Mesenchymal stem cell (in vitro differentiated cells and primary cell): ENCODE data around the gene OAF.

Experiments
- DNase-seq: peaks from one replicate; pipeline ENCODE4 v3.0.0-alpha.2; 2013
- H2AFZ ChIP-seq: one replicate; pipeline ENCODE4 v1.6.1; 2013; ENCODE audit warnings: low read depth, mild to moderate bottlenecking, control low read depth, inconsistent platforms, low read length, moderate library complexity
- H2AK5ac ChIP-seq: 2 replicates; pipeline ENCODE4 v1.6.1; 2013; ENCODE audit warnings: low read length, moderate library complexity, mild to moderate bottlenecking, inconsistent platforms; ENCODE audit not compliant: severe bottlenecking
- H2BK120ac ChIP-seq: one replicate; pipeline ENCODE4 v1.6.1; 2013; ENCODE audit warnings: low read depth, mild to moderate bottlenecking, inconsistent platforms, low read length, moderate library complexity
- H2BK12ac ChIP-seq, 2 experiments: one replicate each; pipeline ENCODE4 v1.6.1; 2013; ENCODE audit warnings: inconsistent platforms in 2 of 2, low read length in 2 of 2, mild to moderate bottlenecking in 2 of 2, moderate library complexity in 2 of 2, control low read depth in 1 of 2
- H2BK15ac ChIP-seq: one replicate; pipeline ENCODE4 v1.6.1; 2013; ENCODE audit warnings: mild to moderate bottlenecking, low read depth, inconsistent platforms; ENCODE audit not compliant: poor library complexity, severe bottlenecking
- H2BK5ac ChIP-seq: 2 replicates; pipeline ENCODE4 v1.6.1; 2013; ENCODE audit warnings: low read depth, mild to moderate bottlenecking, low read length, control low read depth, inconsistent platforms; ENCODE audit not compliant: poor library complexity, severe bottlenecking
- H3K14ac ChIP-seq, 2 experiments: one replicate each; pipeline ENCODE4 v1.6.1; 2013; ENCODE audit warnings: inconsistent platforms in 2 of 2, low read length in 2 of 2, control low read depth in 1 of 2, mild to moderate bottlenecking in 1 of 2, moderate library complexity in 1 of 2
- H3K18ac ChIP-seq, 2 experiments: one replicate each; pipeline ENCODE4 v1.6.1; 2013; ENCODE audit warnings: inconsistent platforms in 2 of 2, low read length in 2 of 2, control low read depth in 1 of 2, low read depth in 1 of 2, mild to moderate bottlenecking in 1 of 2
- H3K23ac ChIP-seq, 2 experiments: one replicate each; pipeline ENCODE4 v1.6.1; 2013; ENCODE audit warnings: inconsistent platforms in 2 of 2, low read length in 2 of 2, mild to moderate bottlenecking in 2 of 2, moderate library complexity in 2 of 2, control low read depth in 1 of 2
- H3K27ac ChIP-seq: 2 replicates; pipeline ENCODE4 v1.5.1; 2013; ENCODE audit warnings: mild to moderate bottlenecking, moderate library complexity, low read length, control low read depth, inconsistent platforms; ENCODE audit not compliant: poor library complexity, severe bottlenecking
- H3K27me3 ChIP-seq, 2 experiments: 2 replicates each; pipeline versions ENCODE4 v1.6.1 to v1.7.0; 2013; ENCODE audit warnings: low read length in 2 of 2, mild to moderate bottlenecking in 2 of 2, moderate library complexity in 2 of 2, control low read depth in 1 of 2, inconsistent platforms in 1 of 2; ENCODE audit not compliant: control insufficient read depth in 1 of 2, insufficient read depth in 1 of 2
- H3K36me3 ChIP-seq, 2 experiments: 2 replicates each; pipeline versions ENCODE4 v1.6.1 to v1.7.0; 2013; ENCODE audit warnings: low read length in 2 of 2, control low read depth in 1 of 2, inconsistent platforms in 1 of 2, low read depth in 1 of 2, mild to moderate bottlenecking in 1 of 2; ENCODE audit not compliant: insufficient read depth in 2 of 2, control insufficient read depth in 1 of 2
- H3K4ac ChIP-seq, 2 experiments: one replicate each; pipeline ENCODE4 v1.6.1; 2013; ENCODE audit warnings: inconsistent platforms in 2 of 2, low read length in 2 of 2, mild to moderate bottlenecking in 2 of 2, moderate library complexity in 2 of 2, control low read depth in 1 of 2, low read depth in 1 of 2
- H3K4me1 ChIP-seq: 2 replicates; pipeline ENCODE4 v1.6.1; 2013; ENCODE audit warnings: low read depth, low read length, control low read depth; ENCODE audit not compliant: control insufficient read depth, insufficient read depth
- H3K4me2 ChIP-seq: 2 replicates; pipeline ENCODE4 v1.6.1; 2013; ENCODE audit warnings: low read length, mild to moderate bottlenecking, inconsistent platforms; ENCODE audit not compliant: poor library complexity, severe bottlenecking
- H3K4me3 ChIP-seq, 2 experiments: 2 replicates each; pipeline versions ENCODE4 v1.5.1 to v1.7.0; 2013; ENCODE audit warnings: low read length in 2 of 2, mild to moderate bottlenecking in 2 of 2, control low read depth in 1 of 2, low read depth in 1 of 2; ENCODE audit not compliant: insufficient read depth in 1 of 2
- H3K79me1 ChIP-seq: replicated peaks from 2 replicates; pipeline ENCODE4 v1.6.1; 2013; ENCODE audit warnings: mild to moderate bottlenecking, control low read depth, low read length, inconsistent platforms; ENCODE audit not compliant: poor library complexity, severe bottlenecking
- H3K9ac ChIP-seq: 2 replicates; pipeline ENCODE4 v1.7.0; 2013; ENCODE audit warnings: mild to moderate bottlenecking, low read length, moderate library complexity
- H3K9me3 ChIP-seq: 2 replicates; pipeline ENCODE4 v1.7.0; 2013; ENCODE audit warnings: mild to moderate bottlenecking, low read length; ENCODE audit not compliant: control insufficient read depth
- H4K8ac ChIP-seq: one replicate; pipeline ENCODE4 v1.6.1; 2013; ENCODE audit warnings: inconsistent platforms, mild to moderate bottlenecking, low read length, moderate library complexity
- H4K91ac ChIP-seq: one replicate; pipeline ENCODE4 v1.6.1; 2013; ENCODE audit warnings: mild to moderate bottlenecking, low read length, inconsistent platforms
- WGBS: methylation state at CpG from one replicate; pipeline ENCODE4 v1.1.7; 2013; ENCODE audit warnings: mixed read lengths; 5-methylcytosine and 5-hydroxymethylcytosine counted together

The OAF gene

GRCh38 chr11:120268686-120269085, 57.9 kb downstream of the OAF start:
- Histone ChIP-seq H3K4me3 (no peak overlapping the region), H2AK5ac (no peak overlapping the region), H2BK12ac (no peak overlapping the region), H3K14ac (no peak overlapping the region), H4K91ac (no peak overlapping the region), H3K27me3 (peaks cover 38 to 55% of the 10 kb centered on the region in 2 experiments), H4K8ac (no peak overlapping the region), H2AFZ (no peak overlapping the region), H3K18ac (no peak overlapping the region), H2BK120ac (no peak overlapping the region), H3K36me3 (no peaks in the 10 kb centered on the region), H2BK5ac (no peak overlapping the region), H3K27ac (no peak overlapping the region), H3K23ac (no peak overlapping the region), H3K9ac (no peak overlapping the region), H3K79me1 (no peaks in the 10 kb centered on the region), H3K9me3 (no peaks in the 10 kb centered on the region), H2BK15ac (no peak overlapping the region), H3K4me2 (no peak overlapping the region), H3K4ac (no peak overlapping the region), H3K4me1 (peaks cover 4% of the 10 kb centered on the region)
- 86% methylated on average over 5 of the region's 5 CpGs for WGBS
- no peak for DNase-seq

DNA sequence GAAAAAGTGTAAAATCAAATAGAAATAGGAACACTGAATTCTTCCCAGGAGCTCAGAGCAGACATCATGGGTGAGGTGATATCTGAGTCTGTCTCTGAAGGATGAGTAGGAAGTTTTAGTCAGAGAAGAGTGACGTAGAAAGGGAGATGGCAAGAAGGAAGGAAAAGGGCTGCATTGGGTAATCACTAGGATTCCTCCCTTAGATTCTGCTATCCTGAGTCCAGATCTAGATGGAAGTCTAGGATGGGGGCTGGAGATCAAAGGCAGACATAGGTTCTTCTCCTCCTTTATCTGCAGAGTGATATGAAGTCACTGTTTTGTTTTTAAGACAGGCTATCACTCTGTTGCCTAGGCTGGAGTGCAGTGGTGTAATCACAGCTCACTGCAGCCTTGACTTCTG, 59.6 kb downstream of the OAF start:
- H2BK120ac ChIP-seq, result no peak overlapping the region
- H3K9me3 ChIP-seq, result no peaks in the 10 kb centered on the region
- H3K27ac ChIP-seq, result no peak overlapping the region
- H3K79me1 ChIP-seq, result no peaks in the 10 kb centered on the region
- WGBS, result 90% methylated on average over 1 of the region's 1 CpG
- H3K23ac ChIP-seq, result no peak overlapping the region
- H3K4ac ChIP-seq, result no peak overlapping the region
- H3K4me3 ChIP-seq, result no peak overlapping the region
- no peak overlapping the region for H3K18ac ChIP-seq
- peaks cover 4% of the 10 kb centered on the region for H3K4me1 ChIP-seq
- no peaks in the 10 kb centered on the region for H3K36me3 ChIP-seq
- H3K14ac ChIP-seq, result no peak overlapping the region
- peaks cover 27 to 47% of the 10 kb centered on the region in 2 experiments for H3K27me3 ChIP-seq
- no peak overlapping the region for H2BK12ac ChIP-seq
- DNase-seq, result no peak
- no peak overlapping the region for H2AK5ac ChIP-seq
- H4K8ac ChIP-seq, result no peak overlapping the region
- no peak overlapping the region for H2BK15ac ChIP-seq
- no peak overlapping the region for H2BK5ac ChIP-seq
- H2AFZ ChIP-seq, result no peak overlapping the region
- no peak overlapping the region for H3K9ac ChIP-seq
- H3K4me2 ChIP-seq, result no peak overlapping the region
- no peak overlapping the region for H4K91ac ChIP-seq

GRCh38 chr11:120271672-120272071, 60.8 kb downstream of the OAF start:
- no peak overlapping the region for H3K4me2 ChIP-seq
- DNase-seq, result no peak
- WGBS, result 84% methylated on average over 4 of the region's 5 CpGs

DNA sequence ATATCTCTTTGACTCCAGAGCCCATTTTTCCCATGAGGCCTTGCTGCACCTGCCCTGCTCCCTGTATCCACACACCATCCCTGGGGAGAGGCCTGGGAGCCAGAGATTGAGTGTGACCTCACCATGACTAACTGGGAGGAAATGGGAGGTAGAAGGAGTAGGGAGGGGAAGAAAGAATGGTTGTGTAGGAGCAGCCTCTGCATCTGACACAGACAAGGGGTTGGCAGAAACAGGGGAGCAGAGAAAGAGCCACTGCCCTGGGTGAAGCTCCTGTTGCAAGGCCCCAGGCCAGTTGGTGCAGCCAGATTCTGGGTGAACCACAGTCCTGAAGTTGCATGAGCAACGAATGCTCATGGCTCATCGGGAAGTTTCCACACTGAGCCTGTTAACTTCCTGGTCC, 61.5 kb downstream of the OAF start:
- Histone ChIP-seq H2BK15ac (no peak overlapping the region), H2BK12ac (no peak overlapping the region), H3K9ac (peak overlapping the region; percentile 9), H4K91ac (no peak overlapping the region), H2AK5ac (no peak overlapping the region), H3K36me3 (no peaks in the 10 kb centered on the region), H3K4ac (no peak overlapping the region), H3K4me3 (no peak overlapping the region), H3K18ac (no peak overlapping the region), H3K14ac (peak overlapping the region in 1 of 2 experiments; percentile 49), H3K27me3 (peaks cover 12 to 42% of the 10 kb centered on the region in 2 experiments), H3K23ac (no peak overlapping the region), H2AFZ (no peak overlapping the region), H3K9me3 (no peaks in the 10 kb centered on the region), H3K79me1 (no peaks in the 10 kb centered on the region), H2BK5ac (no peak overlapping the region), H3K4me1 (peaks cover 4% of the 10 kb centered on the region), H2BK120ac (no peak overlapping the region), H3K4me2 (no peak overlapping the region), H3K27ac (no peak overlapping the region), H4K8ac (peak overlapping the region; percentile 36)
- no peak for DNase-seq
- 91% methylated on average over 2 of the region's 2 CpGs for WGBS

More at GRCh38 chr11:120271672-120272071, 60.8 kb downstream of the OAF start:
- Histone ChIP-seq H2BK120ac (no peak overlapping the region), H3K79me1 (no peaks in the 10 kb centered on the region), H3K18ac (no peak overlapping the region), H2BK15ac (no peak overlapping the region), H3K9me3 (no peaks in the 10 kb centered on the region), H3K27ac (no peak overlapping the region), H3K4me3 (no peak overlapping the region), H3K9ac (no peak overlapping the region), H4K91ac (no peak overlapping the region), H3K4ac (no peak overlapping the region), H2AFZ (no peak overlapping the region), H2BK12ac (no peak overlapping the region), H3K4me1 (peaks cover 4% of the 10 kb centered on the region), H4K8ac (no peak overlapping the region), H2BK5ac (no peak overlapping the region), H3K27me3 (peaks cover 14 to 44% of the 10 kb centered on the region in 2 experiments), H3K23ac (no peak overlapping the region), H2AK5ac (no peak overlapping the region), H3K14ac (no peak overlapping the region), H3K36me3 (no peaks in the 10 kb centered on the region)
